Measurements from ENCODE around the gene IVL.

The IVL gene

DNA sequence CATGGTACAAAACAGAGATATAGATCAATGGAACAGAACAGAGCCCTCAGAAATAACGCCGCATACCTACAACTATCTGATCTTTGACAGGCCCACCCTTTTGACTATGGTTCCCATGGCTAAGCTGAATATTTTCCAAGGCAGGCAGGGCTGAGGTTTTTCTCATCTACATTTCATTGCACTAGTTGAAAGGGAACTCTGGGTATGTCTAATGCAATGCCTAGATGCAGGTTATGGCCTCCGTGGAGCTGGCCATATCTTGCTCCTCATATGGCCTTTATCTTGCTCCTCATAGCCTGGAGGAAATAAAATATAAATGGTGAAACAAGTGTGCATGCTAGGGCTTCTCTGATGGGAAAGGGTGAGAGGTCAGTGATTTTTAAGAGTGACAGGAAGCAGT, 49.2 kb downstream of the IVL start:
- DNase-seq, result no peak

DNA sequence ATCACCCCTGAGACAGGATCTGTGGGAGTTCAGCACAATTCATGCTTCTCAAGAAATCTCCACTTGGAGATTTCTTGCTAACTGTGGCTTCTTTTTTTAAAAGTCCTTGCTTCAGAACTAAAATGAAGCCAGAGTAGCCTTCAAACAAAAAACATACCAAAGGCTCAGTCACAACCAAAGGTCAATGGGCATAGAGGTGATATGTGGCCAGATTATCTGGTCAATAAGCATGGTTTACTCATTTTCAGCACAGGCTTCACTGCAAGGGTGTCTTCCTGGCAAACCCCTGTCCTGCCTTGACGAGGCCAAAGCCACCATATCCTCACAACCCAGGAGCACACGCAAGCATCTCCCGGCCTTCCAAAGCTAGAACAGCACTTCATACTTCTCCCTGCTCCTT, 50.9 kb downstream of the IVL start:
- no peak for DNase-seq

DNA sequence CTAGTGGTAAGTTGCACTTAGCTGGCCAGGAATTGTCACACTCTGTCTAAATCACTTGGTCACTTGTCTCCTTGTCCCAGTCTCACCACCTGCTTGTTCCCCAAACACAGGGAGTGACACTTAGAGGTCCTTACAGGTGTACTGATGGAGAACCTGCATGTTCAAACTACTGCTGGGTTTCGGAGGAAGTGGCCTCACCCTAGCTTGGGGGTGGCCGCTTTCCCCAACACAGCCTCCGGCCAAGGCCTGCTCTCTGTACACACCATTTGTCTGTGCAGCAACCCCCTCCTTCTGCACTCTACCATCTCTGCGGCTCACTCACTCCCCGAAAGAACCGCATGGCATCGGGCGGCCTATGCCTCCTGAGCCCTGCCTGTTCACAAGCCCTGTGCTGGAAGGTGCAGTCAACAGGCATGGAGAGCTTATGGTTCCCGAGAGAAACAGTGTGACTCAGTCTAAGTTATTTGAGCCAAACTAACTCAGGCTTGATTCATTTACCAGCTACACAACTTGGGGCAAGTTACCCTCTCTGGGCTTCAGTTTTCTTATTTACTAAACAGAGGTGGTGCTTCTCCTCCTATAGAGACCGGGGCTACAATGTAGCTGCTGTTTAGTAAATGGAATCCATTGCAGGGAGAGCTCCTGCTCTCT, 51.6 kb downstream of the IVL start:
- no peak for DNase-seq

DNA sequence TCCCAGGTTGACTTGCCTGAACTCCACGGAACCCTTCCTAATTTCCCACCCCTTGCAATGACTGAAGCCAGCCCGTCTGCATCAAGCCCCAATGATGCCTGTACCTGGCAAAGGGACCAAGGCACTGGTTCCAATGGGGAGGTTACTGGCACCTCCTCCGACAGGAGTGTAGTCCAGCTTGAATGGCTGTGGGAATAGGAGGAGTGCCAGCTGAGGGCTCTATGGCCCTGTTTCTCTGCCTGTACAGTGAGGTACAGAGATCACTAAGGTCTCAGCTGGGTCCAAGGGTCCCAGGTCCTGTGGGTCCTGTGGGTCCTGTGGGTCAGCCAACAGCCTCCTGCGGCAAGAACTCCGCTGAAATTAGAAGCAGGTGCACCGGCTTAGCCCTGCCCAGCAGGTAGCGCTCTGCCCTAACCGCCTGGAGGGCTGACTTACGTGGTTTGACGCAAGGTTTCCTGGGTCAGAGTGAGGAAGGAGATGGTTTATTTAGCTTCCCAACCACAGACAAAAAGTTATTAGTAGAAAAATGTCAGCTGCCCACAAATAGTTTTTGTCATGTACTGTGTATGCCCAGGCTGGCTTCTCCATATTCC, 52.2 kb downstream of the IVL start:
- DNase-seq, result no peak
